SK-N-MC (cell line): Measurements from ENCODE around the gene CD52.

ENCODE experiments used
- EZH2 ChIP-seq: fragments of 200-600 bp; sonication (generic); IDR thresholded peaks from one replicate; pipeline ENCODE4 v1.6.1; 2017; ENCODE audit warnings: antibody characterized with exemption
- POLR2AphosphoS5 ChIP-seq: IDR thresholded peaks from 2 replicates; pipeline ENCODE4 v1.6.1; 2012; ENCODE audit warnings: mild to moderate bottlenecking, low read depth, low read length, borderline replicate concordance

GRCh38 chr1:26314501-26314900, 3.3 kb upstream of the CD52 start:
- TF ChIP-seq POLR2AphosphoS5: no peak
- no peak for TF ChIP-seq EZH2
